Tibial artery (tissue), 4 donors: ENCODE measurements around the gene C1QTNF4.

Source experiments
- DNase-seq, 2 donors: peaks; one replicate each; pipeline ENCODE4 v3.0.0-alpha.2; 2019
- H3K27ac ChIP-seq, 2 donors: fragments of 200-600 bp; sonication (generic) in 1 of 2; 1 replicate in 1 of 2; 2 replicates in 1 of 2; pipeline ENCODE4 v1.5.1; 2018 to 2019; ENCODE audit warnings: mild to moderate bottlenecking in 1 of 2
- H3K27me3 ChIP-seq, 2 donors: fragments of 200-600 bp; sonication (generic) in 1 of 2; one replicate each; pipeline versions ENCODE4 v1.5.1 to v1.6.0; 2016 to 2019
- H3K36me3 ChIP-seq, 3 donors: fragments of 200-600 bp; sonication (generic) in 2 of 3; one replicate each; pipeline ENCODE4 v1.5.1; 2016 to 2019; ENCODE audit warnings: mild to moderate bottlenecking in 2 of 3
- H3K4me1 ChIP-seq, 4 donors: fragments of 200-600 bp; sonication (generic) in 2 of 4; 1 replicate in 3 of 4; 2 replicates in 1 of 4; pipeline ENCODE4 v1.5.1; 2016 to 2019
- H3K4me3 ChIP-seq, 2 donors: fragments of 200-600 bp; sonication (generic) in 1 of 2; 1 replicate in 1 of 2; 2 replicates in 1 of 2; pipeline ENCODE4 v1.5.1; 2018 to 2019; ENCODE audit warnings: mild to moderate bottlenecking in 2 of 2
- H3K9me3 ChIP-seq, 3 donors: fragments of 200-600 bp; sonication (generic) in 1 of 3; one replicate each; pipeline ENCODE4 v1.5.1; 2016 to 2019
- CTCF ChIP-seq, 2 experiments: fragments of 200-600 bp in 1 of 2; fragments of 450-650 bp in 1 of 2; IDR thresholded peaks; one replicate each; pipeline ENCODE4 v1.5.1; 2017 to 2019; ENCODE audit warnings: antibody characterized with exemption in 2 of 2, mild to moderate bottlenecking in 1 of 2, moderate library complexity in 1 of 2
- intact Hi-C: fragments of 100-400 bp; cut with DNase I; formaldehyde crosslinking; loops from one replicate; pipeline ENCODE4 v1.15.0; 2023; ENCODE audit warnings: low total_unique reads

C1QTNF4 gene

GRCh38 chr11:47605921-47606320, 11.7 kb upstream of the C1QTNF4 start:
- intact Hi-C loops, result no loop called here
- DNase-seq, result no peak
- H3K27me3 ChIP-seq, result no peaks in the 10 kb centered on the region
- no peak for TF ChIP-seq CTCF (IDR thresholded peaks at IDR 0.05)
- peaks cover 0 to 23% (median 3%) of the 10 kb centered on the region in 4 donors for H3K4me1 ChIP-seq
- H3K27ac ChIP-seq, result no peak overlapping the region
- peaks cover 0 to 13% (median 0%) of the 10 kb centered on the region in 3 donors for H3K36me3 ChIP-seq
- no peaks in the 10 kb centered on the region for H3K9me3 ChIP-seq
- no peak overlapping the region for H3K4me3 ChIP-seq

- Histone ChIP-seq H3K27me3 (no peaks in the 10 kb centered on the region), H3K4me3 (no peak overlapping the region), H3K9me3 (no peaks in the 10 kb centered on the region), H3K36me3 (no peaks in the 10 kb centered on the region), H3K4me1 (peaks cover 0 to 21% (median 3%) of the 10 kb centered on the region in 4 donors), H3K27ac (no peak overlapping the region)
- no peak for TF ChIP-seq CTCF (IDR thresholded peaks at IDR 0.05)
- no peak for DNase-seq
- intact Hi-C loops, result no loop called here
Observed at GRCh38 chr11:47603295-47603694, 9.1 kb upstream of the C1QTNF4 start.

GRCh38 chr11:47599902-47600301, 5.7 kb upstream of the C1QTNF4 start:
- H3K27ac ChIP-seq, result no peak overlapping the region

GRCh38 chr11:47595967-47596366, 1.8 kb upstream of the C1QTNF4 start:
- Histone ChIP-seq H3K27me3 (peaks cover 0 to 53% of the 10 kb centered on the region in 2 donors), H3K36me3 (no peaks in the 10 kb centered on the region), H3K9me3 (no peaks in the 10 kb centered on the region), H3K4me1 (peaks cover 0 to 15% (median 11%) of the 10 kb centered on the region in 4 donors), H3K4me3 (no peak overlapping the region), H3K27ac (no peak overlapping the region)
- TF ChIP-seq CTCF (IDR thresholded peaks at IDR 0.05), result no peak
- DNase-seq, result no peak
- intact Hi-C loops, result no loop called here

More at GRCh38 chr11:47599902-47600301, 5.7 kb upstream of the C1QTNF4 start:
- Histone ChIP-seq H3K36me3 (no peaks in the 10 kb centered on the region), H3K27me3 (peaks cover 0 to 17% of the 10 kb centered on the region in 2 donors), H3K4me1 (no peaks in the 10 kb centered on the region), H3K9me3 (no peaks in the 10 kb centered on the region), H3K4me3 (no peak overlapping the region)
- intact Hi-C loops, result no loop called here
- DNase-seq, result peak in 1 of 2 donors; percentile 43
- TF ChIP-seq CTCF (IDR thresholded peaks at IDR 0.05), result no peak

GRCh38 chr11:47595029-47595428, 818 bp upstream of the C1QTNF4 start:
- Histone ChIP-seq H3K27ac (no peak overlapping the region), H3K36me3 (no peaks in the 10 kb centered on the region), H3K4me3 (no peak overlapping the region), H3K9me3 (no peaks in the 10 kb centered on the region), H3K27me3 (peaks cover 0 to 60% of the 10 kb centered on the region in 2 donors), H3K4me1 (peaks cover 0 to 15% (median 11%) of the 10 kb centered on the region in 4 donors)
- no peak for DNase-seq
- intact Hi-C loops, result no loop called here
- no peak for TF ChIP-seq CTCF (IDR thresholded peaks at IDR 0.05)

GRCh38 chr11:47593492-47593933, 698 bp downstream of the C1QTNF4 start:
- no peak overlapping the region for H3K27ac ChIP-seq
- no peaks in the 10 kb centered on the region for H3K9me3 ChIP-seq
- no peak for TF ChIP-seq CTCF (IDR thresholded peaks at IDR 0.05)

More at GRCh38 chr11:47593492-47593933, 698 bp downstream of the C1QTNF4 start:
- DNase-seq, result no peak
- Histone ChIP-seq H3K4me3 (no peak overlapping the region), H3K27me3 (peaks cover 0 to 73% of the 10 kb centered on the region in 2 donors), H3K4me1 (peaks cover 0 to 18% (median 12%) of the 10 kb centered on the region in 4 donors), H3K36me3 (no peaks in the 10 kb centered on the region)
- intact Hi-C loops, result no loop called here
